HG02678 (cell line): ENCODE measurements around the gene RIPK3.
"Not testable (repeated sequence)": the region's sequence is repeated elsewhere in the genome, so short reads cannot be mapped to it uniquely, and the experiment has no call there.

ENCODE experiments used
- ATAC-seq: cut with Tn5 transposase; IDR thresholded peaks from one replicate; pipeline ENCODE4 v1.9.1; 2021; ENCODE audit warnings: mild to moderate bottlenecking, moderate library complexity; ENCODE audit not compliant: unreplicated experiment

RIPK3 gene

GRCh38 chr14:24348186-24348585, 8.4 kb upstream of the RIPK3 start:
- ATAC-seq: no peak

DNA sequence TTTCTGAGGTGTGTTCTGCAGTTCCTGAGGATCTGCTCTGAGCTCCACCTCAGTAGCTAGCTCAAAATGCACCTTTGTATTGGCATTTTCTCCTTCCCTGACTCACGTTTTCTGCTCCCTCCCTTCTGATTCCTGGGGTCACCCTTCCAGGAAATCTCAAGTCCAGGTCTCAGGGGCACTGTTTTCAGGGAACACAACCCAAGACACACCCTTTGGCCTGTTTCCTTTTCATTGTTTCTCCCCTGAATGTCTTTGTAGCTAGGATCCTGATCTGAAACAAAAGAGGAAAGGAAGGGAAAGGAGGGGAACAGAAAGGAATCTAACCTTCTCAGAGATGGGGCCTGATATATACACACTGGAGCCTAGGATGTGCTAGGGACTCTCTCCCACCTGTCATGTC, 7.3 kb upstream of the RIPK3 start:
- no peak for ATAC-seq

DNA sequence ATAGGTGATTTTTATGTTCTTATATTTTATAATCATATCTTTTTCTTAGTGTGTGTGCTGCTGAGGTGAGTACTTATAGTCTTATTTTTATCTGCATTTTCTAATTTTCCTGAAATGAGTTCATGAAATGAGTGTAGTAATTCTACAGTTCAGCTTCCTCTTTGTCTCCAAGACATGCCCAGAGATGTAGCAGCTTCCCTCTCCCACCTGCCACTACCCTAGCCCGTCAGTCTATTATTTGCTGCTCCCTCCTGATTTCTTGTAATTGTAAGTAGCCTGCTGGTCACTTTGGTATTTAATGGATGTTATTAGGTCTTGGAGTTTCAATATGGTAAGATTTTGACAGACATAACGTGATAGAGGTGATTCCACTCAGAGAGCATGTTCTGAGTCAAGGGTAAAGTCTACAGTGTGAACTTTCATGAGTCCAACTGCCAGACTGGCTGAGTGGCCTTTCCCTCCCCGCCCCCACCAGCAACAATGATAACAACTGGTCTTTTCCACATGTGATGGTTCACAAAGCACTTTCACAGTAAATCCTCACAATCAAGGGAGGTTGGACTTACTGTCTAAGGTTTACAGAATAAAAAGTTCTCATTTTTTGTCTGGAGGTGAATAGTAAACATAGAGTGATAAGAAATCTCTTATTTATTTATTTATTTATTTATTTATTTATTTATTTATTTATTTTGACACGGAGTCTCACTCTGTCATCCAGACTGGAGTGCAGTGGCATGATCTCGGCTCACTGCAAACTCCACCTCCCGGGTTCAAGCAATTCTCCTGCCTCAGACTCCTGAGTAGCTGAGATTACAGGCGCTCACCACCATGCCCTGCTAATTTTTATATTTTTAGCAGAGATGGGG, 4.2 kb upstream of the RIPK3 start:
- no peak for ATAC-seq

GRCh38 chr14:24342889-24343288, 3.1 kb upstream of the RIPK3 start:
- ATAC-seq: no peak

- no peak for ATAC-seq
These were observed 815 bp upstream of the RIPK3 start for GRCh38 chr14:24340606-24341005.

DNA sequence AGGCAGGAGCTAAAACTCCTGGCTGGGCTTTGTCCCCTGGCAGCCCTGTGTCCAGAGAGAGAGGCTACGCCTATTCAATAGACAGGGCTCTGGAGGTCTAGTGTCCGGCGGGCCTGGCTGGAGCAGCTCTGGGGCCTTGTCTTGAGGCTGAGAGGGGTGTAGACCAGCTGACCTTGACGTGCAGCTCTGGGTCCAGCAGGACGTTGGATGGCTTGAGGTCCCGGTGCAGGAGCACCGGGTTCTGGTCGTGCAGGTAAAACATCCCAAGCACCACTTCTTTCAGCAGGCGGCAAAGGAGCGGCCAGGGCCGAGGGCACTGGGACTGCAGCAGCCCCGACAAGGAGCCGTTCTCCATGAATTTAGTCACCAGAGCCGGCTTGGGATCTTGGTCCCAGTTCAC, 948 bp downstream of the RIPK3 start:
- no peak for ATAC-seq

- ATAC-seq: no peak
These were observed 2.0 kb downstream of the RIPK3 start for GRCh38 chr14:24337824-24338175.

GRCh38 chr14:24337144-24337823, 2.5 kb downstream of the RIPK3 start:
- ATAC-seq: no peak

DNA sequence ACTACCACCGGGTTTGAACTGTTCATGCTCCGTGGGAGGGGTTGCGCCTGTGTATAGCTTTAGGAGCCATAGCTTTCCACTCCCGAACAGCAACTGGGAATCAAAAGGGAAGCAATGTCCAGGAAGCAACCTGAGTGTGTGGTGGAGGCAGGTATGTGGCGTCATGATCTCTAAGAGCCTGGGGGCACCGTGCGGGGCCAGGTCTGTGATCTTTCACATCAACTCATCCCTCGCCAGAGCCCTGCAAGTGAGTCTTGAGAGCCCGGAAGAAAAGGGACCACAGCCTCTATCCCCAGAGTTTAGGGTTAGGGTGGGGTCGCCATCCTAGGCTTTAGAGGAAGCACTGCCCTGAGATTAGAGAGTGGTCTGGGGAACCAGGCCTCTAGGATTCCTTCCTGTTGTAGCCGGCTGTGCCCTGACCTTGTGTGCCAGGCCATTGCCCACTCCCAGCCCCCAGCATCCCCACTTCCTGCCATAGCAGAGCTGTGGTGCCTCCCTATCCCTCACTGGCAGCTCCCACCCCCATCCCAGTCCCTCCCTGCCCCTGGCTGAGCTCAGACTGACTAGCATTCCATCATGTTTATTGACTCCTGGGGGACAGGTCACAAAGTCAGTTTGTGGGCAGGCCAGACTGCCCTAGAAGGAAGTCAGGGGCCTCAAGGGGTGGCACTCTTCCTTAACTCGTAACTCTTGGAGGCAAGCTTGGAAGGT, 4.2 kb downstream of the RIPK3 start:
- ATAC-seq: no peak

- no peak for ATAC-seq
These were observed 5.1 kb downstream of the RIPK3 start, which contains the start of gene ADCY4 for GRCh38 chr14:24334431-24335291. Gene ADCY4 (minus strand): TSS chr14:24335071. CDS start chr14:24334652, 419 bp downstream.

- ATAC-seq: peak; percentile 91
These were observed 7.4 kb downstream of the RIPK3 start for GRCh38 chr14:24332268-24332993.

DNA sequence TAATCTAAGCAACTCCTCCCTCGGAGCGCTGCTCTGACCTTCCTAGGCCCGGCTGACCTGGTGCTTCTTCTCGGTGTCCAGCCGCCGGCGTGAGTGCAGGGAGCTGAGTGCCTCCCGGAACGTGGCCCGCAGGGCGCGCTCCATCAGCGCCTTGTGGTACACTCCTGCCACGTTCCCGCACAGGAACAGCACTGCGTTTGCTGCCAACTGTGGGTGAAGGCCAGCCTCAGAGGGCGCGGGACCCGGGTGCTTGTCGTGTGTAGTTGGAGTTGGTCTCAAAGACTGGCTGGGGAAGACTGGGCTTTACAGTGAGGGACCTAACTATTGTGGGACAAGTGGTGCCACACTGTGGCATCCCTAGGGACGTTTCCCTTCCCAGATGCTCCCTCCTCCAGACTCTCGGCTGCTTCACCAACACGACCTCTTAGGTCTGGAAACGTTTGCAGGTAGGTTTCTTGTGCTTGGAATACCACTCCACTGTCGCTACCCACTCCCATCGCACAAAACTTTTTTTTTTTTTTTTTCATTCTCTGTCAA, 8.0 kb downstream of the RIPK3 start:
- ATAC-seq: no peak

- no peak for ATAC-seq
These were observed 8.7 kb downstream of the RIPK3 start for GRCh38 chr14:24330973-24331674.

DNA sequence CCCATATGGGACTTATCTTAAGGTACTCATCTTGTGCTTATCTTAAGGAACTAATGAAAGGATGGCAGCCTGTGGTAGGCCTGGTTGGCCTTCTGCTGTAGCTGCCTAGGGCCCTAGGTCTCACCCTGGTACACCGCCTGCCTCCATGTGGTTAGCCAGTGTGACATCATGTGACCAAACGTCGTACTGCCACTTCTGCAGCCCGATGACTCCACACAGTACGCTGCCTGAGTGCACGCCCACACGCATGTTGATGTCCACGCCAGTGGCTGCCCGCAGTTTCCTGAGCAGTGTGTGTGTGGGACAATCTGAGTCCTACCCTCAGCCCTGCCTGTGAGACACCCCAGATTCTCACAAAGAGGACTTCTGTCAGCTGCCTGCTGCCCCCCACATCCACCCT, 10.1 kb downstream of the RIPK3 start:
- no peak for ATAC-seq

- ATAC-seq: no peak
These were observed 10.6 kb downstream of the RIPK3 start for GRCh38 chr14:24329073-24329663.

GRCh38 chr14:24327914-24328313, 11.9 kb downstream of the RIPK3 start:
- not testable (repeated sequence) for ATAC-seq

DNA sequence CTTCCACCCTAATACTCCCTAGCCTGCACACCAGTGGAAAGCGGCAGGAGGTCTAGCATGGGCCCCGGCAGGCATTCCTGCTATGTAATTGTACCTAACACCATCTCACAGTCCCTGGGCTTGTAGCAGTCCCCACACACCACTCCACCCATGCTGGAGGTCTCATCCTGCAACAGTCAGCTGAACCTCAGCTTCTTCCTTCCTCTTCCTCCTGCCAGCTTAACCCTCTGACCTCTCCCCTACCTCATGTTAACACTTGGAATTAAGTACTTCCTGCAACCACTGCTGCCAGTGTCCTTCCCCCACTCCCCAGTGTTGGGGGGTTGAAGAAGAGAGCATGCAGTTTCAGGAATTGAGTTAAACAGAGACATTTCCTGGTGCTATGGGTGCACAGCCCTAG, 12.5 kb downstream of the RIPK3 start:
- no peak for ATAC-seq

GRCh38 chr14:24325963-24326362, 13.8 kb downstream of the RIPK3 start:
- ATAC-seq: no peak

GRCh38 chr14:24325041-24325530, 14.7 kb downstream of the RIPK3 start:
- ATAC-seq: no peak
